HEK293 (cell line): ENCODE data around the gene SCFD2.

Source experiments
- CTCF ChIP-seq: fragments of 450-650 bp; formaldehyde crosslinking; IDR thresholded peaks from 2 replicates; pipeline ENCODE4 v1.5.1; 2016; ENCODE audit warnings: missing biosample characterization, missing genetic modification characterization
- PATZ1 ChIP-seq: fragments of 450-650 bp; formaldehyde crosslinking; IDR thresholded peaks from 2 replicates; pipeline ENCODE4 v1.5.1; 2016; ENCODE audit warnings: missing biosample characterization, missing genetic modification characterization
- ZNF561 ChIP-seq: fragments of 450-650 bp; IDR thresholded peaks from 2 replicates; pipeline ENCODE4 v1.5.1; 2018; ENCODE audit warnings: missing biosample characterization, missing genetic modification characterization, borderline replicate concordance

- TF ChIP-seq PATZ1 (tag by site-specific recombination) (no peak), CTCF (tag by site-specific recombination) (no peak), ZNF561 (no peak)
Measured at GRCh38 chr4:52873191-52873590, 492.7 kb downstream of the SCFD2 start.
